Activated T-helper 9 cell treated with anti-CD3 and anti-CD28 coated beads, Interleukin-2, amount 50 U/mL, for 16 hours (primary cell): Measurements from ENCODE around the gene WWC2.
"Not testable (repeated sequence)": the region's sequence is repeated elsewhere in the genome, so short reads cannot be mapped to it uniquely, and the experiment has no call there.

ENCODE experiments used
- DNase-seq: peaks from one replicate; pipeline ENCODE4 v3.0.0-alpha.2; 2020; ENCODE audit warnings: low read depth

WWC2 gene

GRCh38 chr4:183142571-183143550 lies 43.8 kb downstream of the WWC2 start:
- DNase-seq, result no peak

DNA sequence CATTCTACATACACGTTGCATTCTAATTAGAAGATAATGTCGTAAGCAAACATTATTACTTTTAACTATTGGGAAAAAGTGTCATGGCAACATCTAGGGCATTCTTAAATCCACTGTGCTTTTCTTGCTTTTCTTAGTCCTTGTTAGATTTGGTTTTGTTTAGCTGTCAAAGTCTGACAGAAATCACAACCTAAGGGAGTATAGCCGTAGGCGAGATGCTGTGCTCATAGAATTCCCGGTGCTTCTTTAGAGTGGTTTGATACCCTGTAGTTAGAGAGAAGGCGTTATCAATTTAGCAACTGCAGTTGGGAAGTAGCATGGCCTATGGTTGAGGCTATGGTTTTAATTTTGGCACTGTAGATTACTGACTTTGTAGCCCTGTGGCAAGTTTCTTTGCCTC lies 45.7 kb downstream of the WWC2 start:
- DNase-seq, result no peak

- no peak for DNase-seq
Measured at GRCh38 chr4:183145773-183146172, 46.7 kb downstream of the WWC2 start.

DNA sequence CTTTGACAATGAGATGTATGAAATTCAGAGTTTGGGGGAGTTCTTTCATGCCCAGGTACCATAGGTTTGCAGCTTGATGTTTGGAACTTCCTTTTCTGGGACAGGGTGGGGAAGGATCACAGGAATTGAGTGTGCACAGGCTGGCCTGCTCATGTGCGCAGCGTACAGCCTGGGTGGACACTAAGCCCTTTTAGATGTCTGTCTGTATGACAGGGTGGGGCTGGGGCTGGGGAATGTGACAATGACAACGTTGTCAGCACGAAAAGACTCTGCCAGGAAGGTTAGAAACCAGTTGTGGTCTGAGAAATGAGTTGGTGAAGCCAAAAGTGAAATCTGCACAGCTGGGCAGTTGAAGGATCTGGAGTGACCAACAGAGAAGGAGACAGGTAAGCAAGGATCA lies 47.4 kb downstream of the WWC2 start:
- DNase-seq, result no peak

- no peak for DNase-seq
Measured at GRCh38 chr4:183147196-183147595, 48.1 kb downstream of the WWC2 start.

DNA sequence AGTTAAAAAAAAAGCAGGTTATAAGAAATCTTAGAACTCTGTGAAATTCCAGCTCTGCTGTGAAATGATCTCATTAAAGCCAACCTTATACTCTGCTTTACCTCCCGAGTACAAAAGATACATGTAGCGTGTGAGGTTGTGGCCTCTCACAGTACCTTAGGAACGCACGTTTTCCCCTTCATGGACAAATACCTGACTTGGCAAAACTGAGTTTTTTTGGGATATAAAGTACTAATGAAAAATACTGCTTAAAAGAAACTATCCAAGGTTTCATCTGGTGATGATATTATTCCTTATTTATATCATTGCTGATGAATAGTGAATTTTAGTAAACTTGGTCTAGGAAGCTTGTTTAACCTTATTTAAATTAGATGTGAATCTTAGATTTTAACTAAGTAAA lies 48.9 kb downstream of the WWC2 start:
- no peak for DNase-seq

DNA sequence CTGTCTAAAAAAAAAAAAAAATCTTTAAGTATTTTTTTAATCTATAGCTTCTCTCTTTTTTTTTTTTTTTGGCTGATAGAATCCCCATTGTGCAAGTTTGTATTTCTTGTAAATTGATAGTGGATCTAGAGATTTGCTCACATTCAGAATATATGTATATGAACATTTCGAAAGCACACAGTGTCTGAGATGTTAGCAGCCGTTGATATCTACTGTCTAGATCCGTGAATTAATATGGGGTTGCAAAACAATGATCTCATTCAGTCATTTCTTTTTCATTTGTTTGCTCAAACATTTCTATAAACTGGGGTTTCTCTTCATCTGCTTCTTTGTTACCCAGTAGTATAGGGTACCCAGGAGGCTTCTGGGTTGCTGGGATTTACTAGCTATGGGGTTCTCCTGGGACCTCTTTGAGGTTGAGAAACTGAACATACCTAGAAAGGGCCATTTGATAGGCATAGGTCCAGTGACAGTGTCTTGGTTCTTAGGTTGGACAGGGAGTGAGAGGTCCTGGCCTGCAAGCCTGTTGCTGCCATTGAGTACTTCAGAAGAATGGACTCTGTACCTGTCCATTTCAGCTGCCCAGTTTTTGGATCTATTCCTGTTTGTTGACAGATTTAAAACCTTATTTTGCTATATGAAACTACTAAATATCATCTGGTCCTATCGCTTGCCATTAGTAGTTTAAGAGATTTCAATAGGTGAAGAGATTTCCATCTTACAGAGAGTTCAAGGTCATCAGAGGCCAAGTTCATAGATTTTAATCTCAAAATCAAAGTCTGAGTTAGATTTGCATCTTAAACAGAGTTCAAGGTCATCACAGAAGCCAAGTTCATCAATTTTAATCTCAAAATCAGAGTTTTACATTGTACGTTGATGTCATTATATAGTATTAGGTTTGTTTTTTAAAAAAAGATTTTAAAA lies 50.8 kb downstream of the WWC2 start:
- DNase-seq, result no peak

DNA sequence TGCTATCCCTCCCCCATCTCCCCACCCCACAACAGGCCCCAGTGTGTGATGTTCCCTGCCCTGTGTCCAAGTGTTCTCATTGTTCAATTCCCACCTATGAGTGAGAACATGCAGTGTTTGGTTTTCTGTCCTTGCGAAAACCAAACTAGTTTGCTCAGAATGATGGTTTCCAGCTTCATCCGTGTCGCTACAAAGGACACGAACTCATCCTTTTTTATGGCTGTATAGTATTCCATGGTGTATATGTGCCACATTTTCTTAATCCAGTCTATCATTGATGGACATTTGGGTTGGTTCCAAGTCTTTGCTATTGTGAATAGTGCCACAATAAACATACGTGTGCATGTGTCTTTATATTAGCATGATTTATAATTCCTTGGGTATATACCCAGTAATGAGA lies 51.6 kb downstream of the WWC2 start:
- not testable (repeated sequence) for DNase-seq

DNA sequence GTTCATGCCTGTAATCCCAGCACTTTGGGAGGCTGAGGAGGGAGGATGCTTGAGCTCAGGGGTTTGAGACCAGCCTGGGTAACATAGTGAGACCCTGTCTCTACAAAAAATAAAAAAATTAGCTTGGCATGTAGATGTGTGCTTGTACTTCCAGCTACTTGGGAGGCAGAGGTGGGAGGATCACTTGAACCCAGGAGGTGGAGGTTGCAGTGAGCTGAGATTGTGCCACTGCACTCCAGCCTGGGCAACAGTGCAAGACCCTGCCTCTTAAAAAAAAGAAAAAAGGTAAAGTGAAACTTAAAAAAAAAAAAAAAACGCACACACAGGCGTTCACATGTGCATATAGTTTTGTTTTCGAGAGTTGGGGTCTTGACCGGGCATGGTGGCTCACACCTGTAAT lies 53.2 kb downstream of the WWC2 start:
- DNase-seq, result not testable (repeated sequence)

DNA sequence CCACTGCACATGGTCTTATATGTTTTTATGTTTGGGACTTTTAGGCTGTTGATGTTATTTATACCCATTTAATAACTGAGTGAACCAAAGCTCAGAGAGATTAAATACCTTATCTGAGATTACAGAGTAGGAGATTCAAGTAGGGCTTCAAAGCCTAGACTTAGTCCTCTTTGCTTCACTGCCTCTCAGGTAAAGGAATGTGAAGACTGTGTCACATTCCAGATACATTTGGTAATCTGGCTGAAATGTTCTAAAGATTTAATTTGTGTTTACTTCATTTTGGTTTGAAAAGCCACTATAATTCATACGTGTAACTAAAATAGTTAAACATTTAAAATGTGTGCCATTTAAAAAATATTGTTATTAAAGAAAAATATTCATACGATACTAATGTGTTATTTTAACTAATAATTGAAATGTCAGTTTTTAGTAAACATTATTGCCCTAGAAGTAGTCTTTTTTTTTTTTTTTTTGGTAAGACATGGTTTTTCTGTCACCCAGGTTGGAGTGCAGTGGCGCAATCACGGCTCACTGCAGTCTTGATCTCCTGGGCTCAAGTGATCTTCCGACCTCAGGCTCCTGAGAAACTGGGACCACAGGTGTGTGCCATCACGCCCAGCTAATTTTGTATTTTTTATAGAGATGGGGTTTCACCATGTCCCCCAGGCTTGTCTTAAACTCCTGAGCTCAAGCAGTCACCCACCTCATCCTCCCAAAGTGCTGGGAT lies 54.3 kb downstream of the WWC2 start:
- DNase-seq, result no peak

GRCh38 chr4:183154701-183155391 lies 55.8 kb downstream of the WWC2 start:
- DNase-seq, result no peak

- no peak for DNase-seq
Measured at GRCh38 chr4:183155450-183156184, 56.6 kb downstream of the WWC2 start.

GRCh38 chr4:183157215-183157614 lies 58.2 kb downstream of the WWC2 start:
- no peak for DNase-seq

DNA sequence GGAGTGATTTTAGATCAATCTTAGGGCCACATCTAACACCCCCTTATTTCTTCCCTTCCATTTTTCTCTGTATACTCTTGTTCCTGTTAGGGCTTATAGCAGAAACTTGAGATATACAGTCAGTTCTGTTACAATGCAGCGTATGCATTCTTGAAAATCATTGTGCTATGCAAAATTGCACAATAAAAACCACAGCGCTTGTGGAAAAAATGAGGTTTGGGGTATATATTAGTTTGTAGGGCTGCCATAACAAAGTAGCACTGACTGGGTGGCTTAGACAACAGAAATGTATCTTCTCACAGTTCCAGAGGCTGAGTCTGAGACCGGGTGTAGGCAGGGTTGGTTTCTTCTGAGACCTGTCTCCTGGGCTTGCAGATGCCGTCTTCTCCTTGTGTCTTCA lies 59.0 kb downstream of the WWC2 start:
- DNase-seq, result no peak

DNA sequence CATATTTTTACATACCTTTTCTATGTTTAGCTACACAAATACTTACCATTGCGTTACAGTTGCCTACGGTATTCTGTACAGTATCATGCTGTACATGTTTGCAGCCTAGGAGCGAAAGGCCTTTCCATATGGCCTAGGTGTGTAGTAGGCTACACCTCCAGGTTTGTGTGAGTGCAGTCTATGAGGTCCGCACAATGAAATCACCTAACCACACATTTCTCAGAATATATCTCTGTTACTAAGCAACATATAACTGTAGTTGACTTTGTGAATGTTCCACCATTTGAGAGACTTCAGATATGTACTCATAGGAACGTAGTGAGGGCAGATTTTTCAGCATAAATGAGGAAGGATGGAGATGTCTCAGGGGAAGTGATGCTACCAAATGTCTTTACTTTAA lies 62.6 kb downstream of the WWC2 start:
- no peak for DNase-seq

DNA sequence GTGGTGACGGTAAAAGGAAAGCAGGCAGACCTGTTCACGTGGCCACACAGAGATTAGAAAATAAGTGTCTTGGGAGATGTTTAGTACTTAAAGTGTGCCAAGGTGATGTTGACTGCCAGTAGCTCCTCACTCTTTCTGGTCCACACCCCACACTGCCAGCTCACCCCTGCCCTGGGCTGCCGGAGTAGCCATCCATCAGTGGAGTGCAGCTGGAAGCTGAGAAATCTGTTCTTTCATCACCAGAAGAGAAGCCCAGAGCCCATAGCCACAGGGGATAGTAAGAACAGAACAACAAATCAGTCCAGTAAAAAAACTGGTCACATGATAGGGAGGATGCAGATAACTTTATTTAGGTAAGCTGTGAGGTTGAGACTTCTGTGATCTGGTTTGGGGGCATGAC lies 64.1 kb downstream of the WWC2 start:
- DNase-seq, result no peak

- no peak for DNase-seq
Measured at GRCh38 chr4:183164963-183165362, 65.9 kb downstream of the WWC2 start.

GRCh38 chr4:183165376-183165775 lies 66.3 kb downstream of the WWC2 start:
- DNase-seq, result no peak

DNA sequence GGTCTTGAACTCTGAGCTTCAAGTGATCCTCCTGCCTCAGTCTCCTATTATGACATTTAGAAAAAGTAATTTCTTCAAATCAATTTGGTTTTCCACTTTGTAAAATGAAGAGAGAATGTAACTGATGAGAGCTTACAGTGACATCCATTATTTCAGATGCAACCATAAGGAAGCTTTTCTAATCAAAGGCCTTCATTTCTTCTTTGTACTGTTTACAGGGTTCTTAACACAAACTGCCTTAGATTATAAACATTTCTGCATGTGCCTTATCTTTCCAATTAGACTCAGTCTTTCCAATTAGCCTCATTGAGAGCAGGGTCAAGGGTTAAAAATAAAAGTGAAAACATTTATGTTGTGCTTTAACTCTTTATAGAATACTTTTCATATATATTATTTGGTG lies 71.8 kb downstream of the WWC2 start:
- DNase-seq, result no peak

DNA sequence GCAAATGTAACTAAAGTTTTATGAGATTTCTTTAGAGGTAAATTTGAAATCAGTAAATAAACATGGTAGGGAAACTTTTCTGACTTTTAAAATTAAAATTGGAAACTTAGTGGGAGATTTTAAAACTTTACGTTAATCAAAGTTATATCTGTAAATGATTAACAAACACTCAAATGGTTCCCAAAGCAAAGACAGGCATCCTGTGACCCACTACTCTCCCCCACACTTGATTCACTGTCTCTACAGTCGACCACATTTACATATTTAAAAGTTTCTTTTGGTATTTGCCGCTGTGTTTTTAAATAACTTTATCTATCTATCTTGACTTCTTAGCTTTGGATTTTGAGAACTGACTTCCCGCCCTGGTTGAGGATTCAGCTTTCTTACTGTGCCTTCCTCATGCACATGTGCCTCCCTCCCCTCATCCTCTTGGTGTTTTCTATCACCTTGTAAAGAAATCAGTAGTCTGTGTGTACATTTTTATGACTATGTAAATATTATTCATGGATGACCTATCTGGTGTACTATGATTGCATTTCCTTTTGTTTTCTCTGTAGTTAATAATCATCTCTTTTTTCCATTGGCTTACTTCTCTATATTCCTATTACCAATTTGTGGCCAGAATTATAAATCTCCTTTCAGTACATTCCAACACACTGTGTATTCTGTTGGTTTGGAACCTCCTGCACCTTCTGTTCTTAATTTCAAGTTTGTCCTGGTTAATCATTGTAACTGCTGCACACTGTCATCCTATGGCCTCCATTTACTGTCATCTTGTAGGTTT lies 72.6 kb downstream of the WWC2 start:
- no peak for DNase-seq
